ENCODE measurements around the gene SIX5. TPM values are rescaled to one million over a fixed set of nuclear protein-coding genes. Genes with fewer than 3 reads are reported as not detected.

SIX5 gene
- total and polyA plus RNA-seq, 9 of the 15 experiments (the other 6 are each of a cell fraction or from before 2014, with no cell fraction given): 1.4 to 17.2 (median 7.4) TPM; not detected in 2

DNA sequence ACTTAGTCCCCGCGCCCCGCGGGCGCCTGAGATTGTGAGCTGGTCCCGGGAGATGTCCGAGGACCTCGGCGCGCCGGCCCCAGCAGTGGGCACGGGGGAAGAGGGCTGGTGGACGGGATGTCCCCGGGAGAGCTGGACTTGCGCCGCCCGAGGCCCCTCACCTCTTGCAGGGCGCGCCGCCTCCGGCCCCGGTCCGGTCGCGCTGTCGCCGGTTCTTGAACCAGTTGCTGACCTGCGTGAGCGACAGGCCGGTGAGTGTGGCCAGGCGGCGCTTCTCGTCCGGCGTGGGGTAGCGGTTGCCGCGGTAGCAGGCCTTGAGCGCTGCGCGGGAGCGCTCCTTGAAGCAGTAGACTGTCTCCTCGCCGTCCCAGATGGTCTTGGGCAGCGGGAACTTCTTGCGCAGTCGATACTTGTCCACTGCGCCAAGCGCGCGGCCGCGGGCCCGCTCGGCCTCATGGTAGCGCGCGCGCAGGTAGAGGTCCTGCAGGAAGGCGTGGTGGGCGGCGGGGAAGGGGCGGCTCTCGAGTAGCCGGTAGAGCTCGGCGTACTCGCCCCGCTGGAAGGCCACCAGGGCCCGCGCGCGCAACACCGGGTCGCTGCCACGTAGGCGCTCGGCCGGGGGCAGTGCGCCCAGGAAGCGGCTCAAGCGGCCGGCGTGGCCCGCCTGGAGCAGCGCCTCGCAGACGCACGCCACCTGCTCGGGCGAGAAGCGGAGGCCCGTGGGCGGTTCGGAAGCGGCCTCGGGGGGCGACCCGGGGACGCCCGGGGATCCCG is 984 bp downstream of the SIX5 start:
- WGBS (ENCODE audit: insufficient coverage, low coverage, missing lambda C conversion rate): under 1% methylated on average over 44 of the region's 102 CpGs
- Histone ChIP-seq H3K4me2 (ENCODE audit: insufficient read depth, low read length) (peak overlapping the region; percentile 88), H4K20me1 (replicated peaks; ENCODE audit: control insufficient read depth, insufficient read depth, low read length) (no peaks in the 10 kb centered on the region), H3K27me3 (ENCODE audit: control insufficient read depth in 2 of 2, insufficient read depth in 2 of 2, low read length in 2 of 2) (no peaks in the 10 kb centered on the region), H3K4me3 (peak overlapping the region; percentile 56), H3K9me1 (ENCODE audit: control insufficient read depth, insufficient read depth, low read length) (no peaks in the 10 kb centered on the region), H2AFZ (ENCODE audit: low read depth, low read length) (peak overlapping the region; percentile 87), H3K36me3 (ENCODE audit: control insufficient read depth, insufficient read depth, low read length) (peaks cover 4% of the 10 kb centered on the region; the same call in 1 of the 3 replicates), H3K79me2 (ENCODE audit: control insufficient read depth, insufficient read depth, low read length) (peaks cover 17% of the 10 kb centered on the region; the same call in 2 of the 3 replicates), H3K27ac (ENCODE audit: extremely low read depth, low read depth, low read length) (peak overlapping the region; percentile 77), H3K9me3 (replicated peaks; ENCODE audit: control insufficient read depth, insufficient read depth, low read depth, low read length) (no peaks in the 10 kb centered on the region), H3K4me1 (replicated peaks in 1 of 2; ENCODE audit: control insufficient read depth in 2 of 2, insufficient read depth in 2 of 2, low read length in 2 of 2) (peaks cover 10 to 89% of the 10 kb centered on the region in 2 experiments; a peak in 4 of 5 replicates), H3K9ac (ENCODE audit: insufficient read depth in 1 of 2, low read depth in 2 of 2, low read length in 2 of 2) (peak overlapping the region; percentile 69 to 98)
- POLR2A ChIA-PET: interaction anchor here (0.6 to 5.9 kb wide), 8 partner anchors 11 to 364 kb away, joined by 3 to 70 read pairs (median 4); partner anchors contain the start of gene DMPK
- FAIRE-seq: peak; percentile 26
- DNase-seq (ENCODE audit: extremely low read depth in 1 of 4, low spot score in 3 of 4): peak; percentile 41 to 80 (median 66)
- BruUV-seq (replicated peaks): TSS peak; percentile 56
- in situ Hi-C loops (cut with MboI): no loop called here
- intact Hi-C loops (cut with micrococcal nuclease): no loop called here
- CTCF ChIA-PET (ENCODE audit: low intra/inter-chr PET ratio): interaction anchor here (0.6 kb wide), 1 partner anchor 118 kb away, joined by 3 read pairs; the partner anchor contains the start of gene IRF2BP1
- peak; percentile 2 for ATAC-seq
- TF ChIP-seq, protein P1, sequence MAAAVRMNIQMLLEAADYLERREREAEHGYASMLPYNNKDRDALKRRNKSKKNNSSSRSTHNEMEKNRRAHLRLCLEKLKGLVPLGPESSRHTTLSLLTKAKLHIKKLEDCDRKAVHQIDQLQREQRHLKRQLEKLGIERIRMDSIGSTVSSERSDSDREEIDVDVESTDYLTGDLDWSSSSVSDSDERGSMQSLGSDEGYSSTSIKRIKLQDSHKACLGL (CRISPR knock-in tag; IDR thresholded peaks at IDR 0.05; ENCODE audit: borderline replicate concordance, poor library complexity, severe bottlenecking): no peak
- TF ChIP-seq POLR2B (IDR thresholded peaks at IDR 0.05; ENCODE audit: low read depth, partially characterized antibody) (peak; percentile 28), CCAR2 (IDR thresholded peaks at IDR 0.05; ENCODE audit: low read depth, low read length) (no peak), MCM7 (IDR thresholded peaks at IDR 0.05) (no peak), CREBBP (IDR thresholded peaks at IDR 0.05; ENCODE audit: low read depth, low read length) (no peak), ARHGAP35 (IDR thresholded peaks at IDR 0.05; ENCODE audit: partially characterized antibody) (no peak), HNRNPLL (IDR thresholded peaks at IDR 0.05; ENCODE audit: low read depth, low read length, poor library complexity, severe bottlenecking) (peak; percentile 84), ELF1 (tag; IDR thresholded peaks at IDR 0.05) (no peak; the same call in 1 of the 2 replicates), ZC3H4 (CRISPR knock-in tag; IDR thresholded peaks at IDR 0.05; ENCODE audit: borderline replicate concordance) (no peak)
- TF ChIP-seq, protein P2, sequence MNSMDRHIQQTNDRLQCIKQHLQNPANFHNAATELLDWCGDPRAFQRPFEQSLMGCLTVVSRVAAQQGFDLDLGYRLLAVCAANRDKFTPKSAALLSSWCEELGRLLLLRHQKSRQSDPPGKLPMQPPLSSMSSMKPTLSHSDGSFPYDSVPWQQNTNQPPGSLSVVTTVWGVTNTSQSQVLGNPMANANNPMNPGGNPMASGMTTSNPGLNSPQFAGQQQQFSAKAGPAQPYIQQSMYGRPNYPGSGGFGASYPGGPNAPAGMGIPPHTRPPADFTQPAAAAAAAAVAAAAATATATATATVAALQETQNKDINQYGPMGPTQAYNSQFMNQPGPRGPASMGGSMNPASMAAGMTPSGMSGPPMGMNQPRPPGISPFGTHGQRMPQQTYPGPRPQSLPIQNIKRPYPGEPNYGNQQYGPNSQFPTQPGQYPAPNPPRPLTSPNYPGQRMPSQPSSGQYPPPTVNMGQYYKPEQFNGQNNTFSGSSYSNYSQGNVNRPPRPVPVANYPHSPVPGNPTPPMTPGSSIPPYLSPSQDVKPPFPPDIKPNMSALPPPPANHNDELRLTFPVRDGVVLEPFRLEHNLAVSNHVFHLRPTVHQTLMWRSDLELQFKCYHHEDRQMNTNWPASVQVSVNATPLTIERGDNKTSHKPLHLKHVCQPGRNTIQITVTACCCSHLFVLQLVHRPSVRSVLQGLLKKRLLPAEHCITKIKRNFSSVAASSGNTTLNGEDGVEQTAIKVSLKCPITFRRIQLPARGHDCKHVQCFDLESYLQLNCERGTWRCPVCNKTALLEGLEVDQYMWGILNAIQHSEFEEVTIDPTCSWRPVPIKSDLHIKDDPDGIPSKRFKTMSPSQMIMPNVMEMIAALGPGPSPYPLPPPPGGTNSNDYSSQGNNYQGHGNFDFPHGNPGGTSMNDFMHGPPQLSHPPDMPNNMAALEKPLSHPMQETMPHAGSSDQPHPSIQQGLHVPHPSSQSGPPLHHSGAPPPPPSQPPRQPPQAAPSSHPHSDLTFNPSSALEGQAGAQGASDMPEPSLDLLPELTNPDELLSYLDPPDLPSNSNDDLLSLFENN (IDR thresholded peaks at IDR 0.05; ENCODE audit: low read depth in 2 of 2, low read length in 2 of 2): no peak
- TF ChIP-seq, protein P3, sequence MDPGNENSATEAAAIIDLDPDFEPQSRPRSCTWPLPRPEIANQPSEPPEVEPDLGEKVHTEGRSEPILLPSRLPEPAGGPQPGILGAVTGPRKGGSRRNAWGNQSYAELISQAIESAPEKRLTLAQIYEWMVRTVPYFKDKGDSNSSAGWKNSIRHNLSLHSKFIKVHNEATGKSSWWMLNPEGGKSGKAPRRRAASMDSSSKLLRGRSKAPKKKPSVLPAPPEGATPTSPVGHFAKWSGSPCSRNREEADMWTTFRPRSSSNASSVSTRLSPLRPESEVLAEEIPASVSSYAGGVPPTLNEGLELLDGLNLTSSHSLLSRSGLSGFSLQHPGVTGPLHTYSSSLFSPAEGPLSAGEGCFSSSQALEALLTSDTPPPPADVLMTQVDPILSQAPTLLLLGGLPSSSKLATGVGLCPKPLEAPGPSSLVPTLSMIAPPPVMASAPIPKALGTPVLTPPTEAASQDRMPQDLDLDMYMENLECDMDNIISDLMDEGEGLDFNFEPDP (CRISPR knock-in tag; IDR thresholded peaks at IDR 0.05): no peak
- TF ChIP-seq, protein P4, sequence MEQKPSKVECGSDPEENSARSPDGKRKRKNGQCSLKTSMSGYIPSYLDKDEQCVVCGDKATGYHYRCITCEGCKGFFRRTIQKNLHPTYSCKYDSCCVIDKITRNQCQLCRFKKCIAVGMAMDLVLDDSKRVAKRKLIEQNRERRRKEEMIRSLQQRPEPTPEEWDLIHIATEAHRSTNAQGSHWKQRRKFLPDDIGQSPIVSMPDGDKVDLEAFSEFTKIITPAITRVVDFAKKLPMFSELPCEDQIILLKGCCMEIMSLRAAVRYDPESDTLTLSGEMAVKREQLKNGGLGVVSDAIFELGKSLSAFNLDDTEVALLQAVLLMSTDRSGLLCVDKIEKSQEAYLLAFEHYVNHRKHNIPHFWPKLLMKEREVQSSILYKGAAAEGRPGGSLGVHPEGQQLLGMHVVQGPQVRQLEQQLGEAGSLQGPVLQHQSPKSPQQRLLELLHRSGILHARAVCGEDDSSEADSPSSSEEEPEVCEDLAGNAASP (IDR thresholded peaks at IDR 0.05): no peak
